ENCODE measurements around the gene CD6.

- TF ChIP-seq CTCF (IDR thresholded peaks at IDR 0.05) (no peak), POLR2A (IDR thresholded peaks at IDR 0.05) (no peak)
Measured at GRCh38 chr11:61024938-61025820, 53.7 kb downstream of the CD6 start.

Measured in stomach (tissue), 4 donors.